ENCODE measurements around the gene PDE7B.

PDE7B gene

GRCh38 chr6:135888818-135889217 is 37.3 kb downstream of the PDE7B start:
- H3F3A ChIP-seq (ENCODE audit: insufficient read depth, low read length) = no peaks in the 10 kb centered on the region
- H3K4me3 ChIP-seq (ENCODE audit: low read length) = no peak overlapping the region
- no peaks in the 10 kb centered on the region for H4K20me1 ChIP-seq (ENCODE audit: insufficient read depth, low read length)
- no peaks in the 10 kb centered on the region for H3K9me3 ChIP-seq (replicated peaks; ENCODE audit: insufficient read depth, low read length)
- TF ChIP-seq, protein P1, sequence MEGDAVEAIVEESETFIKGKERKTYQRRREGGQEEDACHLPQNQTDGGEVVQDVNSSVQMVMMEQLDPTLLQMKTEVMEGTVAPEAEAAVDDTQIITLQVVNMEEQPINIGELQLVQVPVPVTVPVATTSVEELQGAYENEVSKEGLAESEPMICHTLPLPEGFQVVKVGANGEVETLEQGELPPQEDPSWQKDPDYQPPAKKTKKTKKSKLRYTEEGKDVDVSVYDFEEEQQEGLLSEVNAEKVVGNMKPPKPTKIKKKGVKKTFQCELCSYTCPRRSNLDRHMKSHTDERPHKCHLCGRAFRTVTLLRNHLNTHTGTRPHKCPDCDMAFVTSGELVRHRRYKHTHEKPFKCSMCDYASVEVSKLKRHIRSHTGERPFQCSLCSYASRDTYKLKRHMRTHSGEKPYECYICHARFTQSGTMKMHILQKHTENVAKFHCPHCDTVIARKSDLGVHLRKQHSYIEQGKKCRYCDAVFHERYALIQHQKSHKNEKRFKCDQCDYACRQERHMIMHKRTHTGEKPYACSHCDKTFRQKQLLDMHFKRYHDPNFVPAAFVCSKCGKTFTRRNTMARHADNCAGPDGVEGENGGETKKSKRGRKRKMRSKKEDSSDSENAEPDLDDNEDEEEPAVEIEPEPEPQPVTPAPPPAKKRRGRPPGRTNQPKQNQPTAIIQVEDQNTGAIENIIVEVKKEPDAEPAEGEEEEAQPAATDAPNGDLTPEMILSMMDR (IDR thresholded peaks at IDR 0.05; ENCODE audit: low read length) = no peak
- TF ChIP-seq EZH2 (optimal IDR thresholded peaks at IDR 0.05; ENCODE audit: low read depth, low read length) (no peak), EZH2phosphoT487 (IDR thresholded peaks at IDR 0.05; ENCODE audit: low read length) (no peak)
- no peaks in the 10 kb centered on the region for H3K36me3 ChIP-seq (replicated peaks; ENCODE audit: insufficient read depth, low read length)
- H3K9ac ChIP-seq (ENCODE audit: low read length) = no peak overlapping the region
- no peaks in the 10 kb centered on the region for H3K9me2 ChIP-seq (replicated peaks; ENCODE audit: insufficient read depth, low read length)
- no peak overlapping the region for H3K4me2 ChIP-seq (ENCODE audit: low read depth, low read length)
- H2AFZ ChIP-seq (ENCODE audit: low read length) = no peak overlapping the region
- no peaks in the 10 kb centered on the region for H3K79me2 ChIP-seq (ENCODE audit: low read length)
- no peaks in the 10 kb centered on the region for H3K4me1 ChIP-seq (ENCODE audit: low read length)
- H3K27ac ChIP-seq (ENCODE audit: low read length) = no peak overlapping the region
- H3K27me3 ChIP-seq (replicated peaks; ENCODE audit: insufficient read depth, low read length) = no peaks in the 10 kb centered on the region
- DNase-seq = no peak

- no peaks in the 10 kb centered on the region for H4K20me1 ChIP-seq (ENCODE audit: insufficient read depth, low read length)
- no peaks in the 10 kb centered on the region for H3K4me1 ChIP-seq (ENCODE audit: low read length)
- TF ChIP-seq EZH2 (optimal IDR thresholded peaks at IDR 0.05; ENCODE audit: low read depth, low read length) = no peak
- TF ChIP-seq EZH2phosphoT487 (IDR thresholded peaks at IDR 0.05; ENCODE audit: low read length) = no peak
- TF ChIP-seq, protein P1 (IDR thresholded peaks at IDR 0.05; ENCODE audit: low read length) = no peak
- no peaks in the 10 kb centered on the region for H3K9me3 ChIP-seq (replicated peaks; ENCODE audit: insufficient read depth, low read length)
- H3K9ac ChIP-seq (ENCODE audit: low read length) = no peak overlapping the region
- H3K27me3 ChIP-seq (replicated peaks; ENCODE audit: insufficient read depth, low read length) = no peaks in the 10 kb centered on the region
- no peaks in the 10 kb centered on the region for H3F3A ChIP-seq (ENCODE audit: insufficient read depth, low read length)
- no peaks in the 10 kb centered on the region for H3K9me2 ChIP-seq (replicated peaks; ENCODE audit: insufficient read depth, low read length)
- H3K36me3 ChIP-seq (replicated peaks; ENCODE audit: insufficient read depth, low read length) = no peaks in the 10 kb centered on the region
- H3K79me2 ChIP-seq (ENCODE audit: low read length) = no peaks in the 10 kb centered on the region
- no peak overlapping the region for H3K27ac ChIP-seq (ENCODE audit: low read length)
- H2AFZ ChIP-seq (ENCODE audit: low read length) = no peak overlapping the region
- no peak for DNase-seq
- H3K4me3 ChIP-seq (ENCODE audit: low read length) = no peak overlapping the region
- H3K4me2 ChIP-seq (ENCODE audit: low read depth, low read length) = no peak overlapping the region
Measured at GRCh38 chr6:135890876-135891275, 39.4 kb downstream of the PDE7B start.

GRCh38 chr6:135891710-135892109 is 40.2 kb downstream of the PDE7B start:
- Histone ChIP-seq H3K4me3 (ENCODE audit: low read length) (no peak overlapping the region), H2AFZ (ENCODE audit: low read length) (no peak overlapping the region), H3K4me1 (ENCODE audit: low read length) (no peaks in the 10 kb centered on the region), H4K20me1 (ENCODE audit: insufficient read depth, low read length) (no peaks in the 10 kb centered on the region), H3K9me2 (replicated peaks; ENCODE audit: insufficient read depth, low read length) (no peaks in the 10 kb centered on the region), H3K4me2 (ENCODE audit: low read depth, low read length) (no peak overlapping the region), H3K9ac (ENCODE audit: low read length) (no peak overlapping the region), H3K27me3 (replicated peaks; ENCODE audit: insufficient read depth, low read length) (no peaks in the 10 kb centered on the region), H3F3A (ENCODE audit: insufficient read depth, low read length) (no peaks in the 10 kb centered on the region), H3K9me3 (replicated peaks; ENCODE audit: insufficient read depth, low read length) (no peaks in the 10 kb centered on the region), H3K27ac (ENCODE audit: low read length) (no peak overlapping the region), H3K79me2 (ENCODE audit: low read length) (no peaks in the 10 kb centered on the region), H3K36me3 (replicated peaks; ENCODE audit: insufficient read depth, low read length) (no peaks in the 10 kb centered on the region)
- TF ChIP-seq EZH2phosphoT487 (IDR thresholded peaks at IDR 0.05; ENCODE audit: low read length) (no peak), EZH2 (optimal IDR thresholded peaks at IDR 0.05; ENCODE audit: low read depth, low read length) (no peak)
- TF ChIP-seq, protein P1 (IDR thresholded peaks at IDR 0.05; ENCODE audit: low read length) = no peak
- DNase-seq = no peak

Measured in MM.1S (cell line).